Smooth muscle cell (in vitro differentiated cells): ENCODE results near the gene MAP2K4. TPM values are rescaled to one million over a fixed set of nuclear protein-coding genes. Genes with fewer than 3 reads are reported as not detected.

Experiments
- DNase-seq: peaks from one replicate; lab custom pipeline; 2025; ENCODE audit not compliant: unreplicated experiment; lab: John Stamatoyannopoulos, UW
- H2AFZ ChIP-seq: fragments of 200-600 bp; sonication (generic); 2 replicates; pipeline ENCODE4 v1.6.0; 2016; ENCODE audit warnings: antibody characterized with exemption, low read depth, mild to moderate bottlenecking
- H3F3A ChIP-seq: fragments of 200-600 bp; sonication (generic); 2 replicates; pipeline ENCODE4 v1.6.0; 2017; ENCODE audit warnings: antibody characterized with exemption, low read depth
- H3K27ac ChIP-seq: fragments of 200-600 bp; sonication (generic); 2 replicates; pipeline ENCODE4 v1.5.1; 2016; ENCODE audit warnings: low read depth, mild to moderate bottlenecking
- H3K27me3 ChIP-seq: fragments of 200-600 bp; sonication (generic); 2 replicates; pipeline ENCODE4 v1.6.1; 2016; ENCODE audit warnings: low read depth, mild to moderate bottlenecking
- H3K36me3 ChIP-seq: fragments of 200-600 bp; sonication (generic); 2 replicates; pipeline ENCODE4 v1.5.1; 2016; ENCODE audit warnings: low read depth
- H3K4me1 ChIP-seq: fragments of 200-600 bp; sonication (generic); 2 replicates; pipeline ENCODE4 v1.5.1; 2016; ENCODE audit warnings: low read depth
- H3K4me2 ChIP-seq: fragments of 200-600 bp; sonication (generic); 2 replicates; pipeline ENCODE4 v1.6.0; 2016; ENCODE audit warnings: mild to moderate bottlenecking
- H3K4me3 ChIP-seq: fragments of 200-600 bp; sonication (generic); 2 replicates; pipeline ENCODE4 v1.5.1; 2016; ENCODE audit warnings: mild to moderate bottlenecking
- H3K79me2 ChIP-seq: fragments of 200-600 bp; sonication (generic); 2 replicates; pipeline ENCODE4 v1.6.0; 2016; ENCODE audit warnings: low read depth, mild to moderate bottlenecking
- H3K9ac ChIP-seq: fragments of 200-600 bp; sonication (generic); 2 replicates; pipeline ENCODE4 v1.6.0; 2016; ENCODE audit warnings: low read depth
- H3K9me3 ChIP-seq: fragments of 200-600 bp; sonication (generic); replicated peaks from 2 replicates; pipeline ENCODE4 v1.5.1; 2016; ENCODE audit warnings: low read depth
- H4K20me1 ChIP-seq: fragments of 200-600 bp; sonication (generic); 2 replicates; pipeline ENCODE4 v1.6.0; 2016; ENCODE audit warnings: low read depth
- WGBS: methylation state at CpG from one replicate; pipeline ENCODE4 v1.1.7; 2016; ENCODE audit warnings: low lambda C conversion rate; 5-methylcytosine and 5-hydroxymethylcytosine counted together
- polyA plus RNA-seq: library from polyadenylated mRNA; unstranded; fragments of >200 nt; fragmentation: Nextera tagmentation; extraction: Ambion mirVana; gene quantifications from 2 replicates; pipeline ENCODE4 v1.2.1, GENCODE V29; 2016
- total RNA-seq: library from RNA; depleted of rRNA; stranded (reverse); fragments of >200 nt; gene quantifications from 2 replicates; pipeline ENCODE4 v1.2.3, GENCODE V29; 2014
- TF ChIP-seq, protein P1 (sequence below): fragments of 200-600 bp; sonication (generic); IDR thresholded peaks from 2 replicates; pipeline ENCODE4 v1.5.1; 2017; ENCODE audit warnings: borderline replicate concordance, mild to moderate bottlenecking, antibody characterized with exemption; ENCODE audit not compliant: insufficient read depth, poor library complexity, severe bottlenecking

Gene MAP2K4
- total and polyA plus RNA-seq, 2 experiments from 2014 or later = 33.0 to 54.9 TPM

DNA sequence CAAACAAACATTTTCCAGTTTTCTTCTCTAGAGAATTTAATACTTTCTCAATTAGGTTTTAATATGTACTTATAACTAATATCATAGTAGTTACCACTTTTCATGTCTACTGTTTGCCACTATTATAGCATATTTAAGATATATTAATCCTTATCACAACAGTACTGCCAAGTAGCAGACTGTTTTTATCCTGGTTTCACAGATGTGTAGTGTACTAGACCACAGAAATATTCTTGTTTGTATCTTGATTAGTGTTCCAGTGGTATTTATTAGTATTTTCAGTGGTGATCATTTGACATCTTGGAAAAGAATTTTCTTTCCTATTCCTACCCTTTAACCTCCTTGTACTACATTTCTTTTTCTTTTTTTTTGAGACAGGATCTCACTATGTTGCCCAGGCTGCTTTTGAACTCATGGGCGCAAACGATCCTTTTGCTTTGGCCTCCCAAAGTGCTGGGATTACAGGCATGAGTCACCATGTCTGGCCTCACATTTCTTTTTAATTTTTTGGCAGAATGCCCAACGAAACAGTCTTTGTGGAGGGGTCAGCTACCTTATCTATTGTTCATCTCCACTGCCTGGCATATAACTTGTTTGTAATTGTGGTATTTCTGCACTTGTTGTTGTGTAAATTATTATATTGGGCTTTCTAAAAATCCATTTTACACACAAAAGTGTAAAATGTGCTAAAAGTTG, 27.2 kb downstream of the MAP2K4 start:
- no peak overlapping the region for H3K4me2 ChIP-seq
- peaks cover 100% of the 10 kb centered on the region for H4K20me1 ChIP-seq
- H3K9ac ChIP-seq = no peak overlapping the region
- no peaks in the 10 kb centered on the region for H3K27me3 ChIP-seq
- H3K79me2 ChIP-seq = peaks cover 100% of the 10 kb centered on the region
- TF ChIP-seq, protein P1, sequence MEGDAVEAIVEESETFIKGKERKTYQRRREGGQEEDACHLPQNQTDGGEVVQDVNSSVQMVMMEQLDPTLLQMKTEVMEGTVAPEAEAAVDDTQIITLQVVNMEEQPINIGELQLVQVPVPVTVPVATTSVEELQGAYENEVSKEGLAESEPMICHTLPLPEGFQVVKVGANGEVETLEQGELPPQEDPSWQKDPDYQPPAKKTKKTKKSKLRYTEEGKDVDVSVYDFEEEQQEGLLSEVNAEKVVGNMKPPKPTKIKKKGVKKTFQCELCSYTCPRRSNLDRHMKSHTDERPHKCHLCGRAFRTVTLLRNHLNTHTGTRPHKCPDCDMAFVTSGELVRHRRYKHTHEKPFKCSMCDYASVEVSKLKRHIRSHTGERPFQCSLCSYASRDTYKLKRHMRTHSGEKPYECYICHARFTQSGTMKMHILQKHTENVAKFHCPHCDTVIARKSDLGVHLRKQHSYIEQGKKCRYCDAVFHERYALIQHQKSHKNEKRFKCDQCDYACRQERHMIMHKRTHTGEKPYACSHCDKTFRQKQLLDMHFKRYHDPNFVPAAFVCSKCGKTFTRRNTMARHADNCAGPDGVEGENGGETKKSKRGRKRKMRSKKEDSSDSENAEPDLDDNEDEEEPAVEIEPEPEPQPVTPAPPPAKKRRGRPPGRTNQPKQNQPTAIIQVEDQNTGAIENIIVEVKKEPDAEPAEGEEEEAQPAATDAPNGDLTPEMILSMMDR = no peak
- H3K9me3 ChIP-seq = no peaks in the 10 kb centered on the region
- H3F3A ChIP-seq = no peaks in the 10 kb centered on the region
- no peak overlapping the region for H2AFZ ChIP-seq
- no peak overlapping the region for H3K4me3 ChIP-seq
- peaks cover 21% of the 10 kb centered on the region for H3K4me1 ChIP-seq
- no peak overlapping the region for H3K27ac ChIP-seq
- 58% methylated on average over 3 of the region's 3 CpGs for WGBS
- no peaks in the 10 kb centered on the region for H3K36me3 ChIP-seq
- no peak for DNase-seq

DNA sequence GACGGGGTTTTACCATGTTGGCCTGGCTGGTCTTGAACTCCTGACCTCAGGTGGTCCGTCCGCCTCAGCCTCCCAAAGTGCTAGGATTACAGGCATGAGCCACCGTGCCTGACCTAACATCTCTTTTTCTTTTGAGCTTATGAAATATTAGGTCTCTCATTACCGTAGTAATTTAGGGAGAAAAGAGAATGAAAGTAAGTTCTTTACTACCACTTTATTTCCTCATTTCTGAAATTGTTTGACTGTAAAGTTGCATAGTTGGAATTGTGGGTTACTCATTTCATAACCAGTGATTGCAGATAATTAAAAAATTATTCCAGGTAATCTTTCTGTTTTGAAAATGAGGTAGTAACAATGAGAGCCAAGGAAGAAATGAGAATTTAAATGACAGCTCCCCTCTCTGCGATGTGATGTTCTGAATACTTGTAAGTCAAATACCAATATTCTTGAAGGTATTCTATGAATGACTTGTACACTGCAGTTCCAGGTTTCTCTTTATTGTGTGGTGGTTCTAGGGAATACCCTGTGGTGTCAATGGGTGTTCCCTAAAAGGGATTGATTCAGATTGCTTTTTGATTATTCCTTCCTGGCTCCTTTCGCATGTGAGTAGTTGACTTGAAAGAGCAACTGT, 28.3 kb downstream of the MAP2K4 start:
- Histone ChIP-seq H3K27me3 (no peaks in the 10 kb centered on the region), H3K79me2 (peaks cover 100% of the 10 kb centered on the region), H3K4me3 (no peak overlapping the region), H3K4me2 (no peak overlapping the region), H4K20me1 (peaks cover 100% of the 10 kb centered on the region), H3K36me3 (no peaks in the 10 kb centered on the region), H3K9ac (no peak overlapping the region), H3K9me3 (no peaks in the 10 kb centered on the region), H3F3A (no peaks in the 10 kb centered on the region), H3K4me1 (peaks cover 26% of the 10 kb centered on the region), H3K27ac (no peak overlapping the region), H2AFZ (no peak overlapping the region)
- DNase-seq = no peak
- TF ChIP-seq, protein P1 = no peak
- WGBS = 97% methylated on average over 7 of the region's 7 CpGs

GRCh38 chr17:12050646-12051225, 30.1 kb downstream of the MAP2K4 start:
- no peak overlapping the region for H3K27ac ChIP-seq
- no peak for DNase-seq
- H3K79me2 ChIP-seq = peaks cover 99% of the 10 kb centered on the region
- H3K36me3 ChIP-seq = no peaks in the 10 kb centered on the region
- TF ChIP-seq, protein P1 = no peak
- no peak overlapping the region for H3K4me2 ChIP-seq
- peaks cover 26% of the 10 kb centered on the region for H3K4me1 ChIP-seq
- H3K27me3 ChIP-seq = no peaks in the 10 kb centered on the region
- H3K4me3 ChIP-seq = no peak overlapping the region
- WGBS = 91% methylated on average over 1 of the region's 1 CpG
- no peak overlapping the region for H3K9ac ChIP-seq
- no peaks in the 10 kb centered on the region for H3K9me3 ChIP-seq
- no peaks in the 10 kb centered on the region for H3F3A ChIP-seq
- peaks cover 100% of the 10 kb centered on the region for H4K20me1 ChIP-seq
- H2AFZ ChIP-seq = no peak overlapping the region
